Stimulated activated CD4-positive, alpha-beta T cell treated with anti-CD3 and anti-CD28 coated beads, Interleukin-2, amount 100 ng/mL, for 24 hours (primary cell): ENCODE measurements around the gene MRM3.
"Not testable (repeated sequence)": the region's sequence is repeated elsewhere in the genome, so short reads cannot be mapped to it uniquely, and the experiment has no call there.

Experiments
- DNase-seq, 2 donors: peaks; one replicate each; pipeline ENCODE4 v3.0.0-alpha.2; 2020

MRM3 gene

GRCh38 chr17:828761-829160, 46.6 kb downstream of the MRM3 start:
- DNase-seq: no peak

GRCh38 chr17:829614-830013, 47.5 kb downstream of the MRM3 start:
- not testable (repeated sequence) for DNase-seq

GRCh38 chr17:830381-830780, 48.2 kb downstream of the MRM3 start:
- no peak for DNase-seq

- no peak for DNase-seq
Measured at GRCh38 chr17:830950-831349, 48.8 kb downstream of the MRM3 start.

DNA sequence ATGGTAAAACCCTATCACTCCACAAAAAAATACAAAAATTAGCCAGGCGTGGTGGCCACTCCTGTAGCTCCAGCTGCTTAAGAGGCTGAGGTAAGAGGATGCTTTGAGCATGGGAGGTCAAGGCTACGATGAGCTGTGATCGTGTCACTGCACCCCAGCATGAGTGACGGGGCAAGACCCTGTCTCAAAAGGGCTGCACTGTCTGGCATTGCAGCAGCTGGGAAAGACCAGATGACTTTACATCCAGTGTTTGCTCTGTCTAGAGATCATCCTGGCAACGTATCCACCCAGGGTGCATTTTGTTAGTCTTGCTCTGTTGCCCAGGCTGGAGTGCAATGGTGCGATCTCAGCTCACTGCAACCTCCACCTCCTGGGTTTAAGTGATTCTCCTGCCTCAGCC, 52.0 kb downstream of the MRM3 start:
- no peak for DNase-seq

- no peak for DNase-seq
Measured at GRCh38 chr17:835263-835662, 53.1 kb downstream of the MRM3 start.

GRCh38 chr17:835721-836120, 53.6 kb downstream of the MRM3 start:
- not testable (repeated sequence) for DNase-seq

- no peak for DNase-seq
Measured at GRCh38 chr17:836151-836550, 54.0 kb downstream of the MRM3 start.

DNA sequence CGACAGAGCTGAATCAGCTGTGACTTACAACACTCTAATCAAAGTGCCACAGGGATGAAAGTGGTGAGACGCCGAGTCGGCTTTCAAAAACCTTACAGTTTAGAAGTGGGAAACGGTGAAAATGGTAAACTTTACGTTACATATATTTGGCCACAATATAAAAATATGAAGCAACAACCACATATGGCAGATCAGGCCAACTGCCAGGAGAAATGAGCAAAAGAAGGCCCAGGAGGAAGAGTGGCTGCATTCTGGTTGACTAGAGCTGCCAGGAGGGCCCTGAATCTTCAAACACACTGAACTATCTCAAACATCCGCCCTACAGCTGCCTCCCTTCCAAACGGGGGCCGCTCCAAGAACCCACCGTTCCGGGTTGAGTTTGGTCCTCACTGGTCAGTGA, 56.3 kb downstream of the MRM3 start:
- DNase-seq: no peak

GRCh38 chr17:841313-841712, 59.2 kb downstream of the MRM3 start:
- DNase-seq: no peak
